Skeletal muscle satellite cell (primary cell): Measurements from ENCODE around the gene STX10.

Experiments used
- H3K27me3 ChIP-seq: 2 replicates; pipeline ENCODE4 v1.7.0; 2013; ENCODE audit warnings: low read length; ENCODE audit not compliant: control insufficient read depth, insufficient read depth
- H3K36me3 ChIP-seq: 2 replicates; pipeline ENCODE4 v1.7.0; 2013; ENCODE audit warnings: mild to moderate bottlenecking, control low read depth, low read length; ENCODE audit not compliant: insufficient read depth
- H3K4me1 ChIP-seq: 2 replicates; pipeline ENCODE4 v1.7.0; 2013; ENCODE audit warnings: low read length; ENCODE audit not compliant: control insufficient read depth, insufficient read depth
- H3K4me2 ChIP-seq: 2 replicates; pipeline ENCODE4 v1.7.0; 2013; ENCODE audit warnings: mild to moderate bottlenecking, low read length
- H3K4me3 ChIP-seq: 2 replicates; pipeline ENCODE4 v1.7.0; 2013; ENCODE audit warnings: low read length
- H3K9ac ChIP-seq: 2 replicates; pipeline ENCODE4 v1.7.0; 2013; ENCODE audit warnings: mild to moderate bottlenecking, low read depth, low read length, moderate library complexity
- H3K9me3 ChIP-seq: replicated peaks from 2 replicates; pipeline ENCODE4 v1.7.0; 2013; ENCODE audit warnings: mild to moderate bottlenecking, control low read depth, low read length

The STX10 gene

DNA sequence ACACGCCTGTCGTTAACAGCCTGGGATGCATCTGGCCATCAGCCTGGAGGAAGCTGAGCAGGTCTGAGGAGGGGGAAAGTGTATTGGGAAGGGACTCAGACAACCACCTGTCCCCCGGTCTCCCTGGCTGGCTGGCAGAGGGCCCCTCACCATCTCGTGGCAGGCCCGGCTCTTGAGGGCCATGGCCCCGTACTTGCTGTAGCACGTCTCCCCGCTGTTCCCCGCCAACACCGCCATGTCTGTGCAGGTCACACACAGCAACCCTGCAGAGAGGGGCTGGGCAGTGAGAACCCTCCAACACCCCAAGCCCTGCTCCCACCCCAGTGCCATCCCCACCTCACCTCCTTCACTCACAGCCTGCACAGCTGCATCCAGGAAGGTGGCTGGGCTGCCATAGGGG is 37.6 kb downstream of the STX10 start:
- peaks cover 27% of the 10 kb centered on the region for H3K36me3 ChIP-seq
- no peak overlapping the region for H3K9ac ChIP-seq
- H3K4me3 ChIP-seq: no peak overlapping the region
- H3K9me3 ChIP-seq: no peaks in the 10 kb centered on the region
- no peaks in the 10 kb centered on the region for H3K27me3 ChIP-seq
- peaks cover 16% of the 10 kb centered on the region for H3K4me1 ChIP-seq
- no peak overlapping the region for H3K4me2 ChIP-seq

DNA sequence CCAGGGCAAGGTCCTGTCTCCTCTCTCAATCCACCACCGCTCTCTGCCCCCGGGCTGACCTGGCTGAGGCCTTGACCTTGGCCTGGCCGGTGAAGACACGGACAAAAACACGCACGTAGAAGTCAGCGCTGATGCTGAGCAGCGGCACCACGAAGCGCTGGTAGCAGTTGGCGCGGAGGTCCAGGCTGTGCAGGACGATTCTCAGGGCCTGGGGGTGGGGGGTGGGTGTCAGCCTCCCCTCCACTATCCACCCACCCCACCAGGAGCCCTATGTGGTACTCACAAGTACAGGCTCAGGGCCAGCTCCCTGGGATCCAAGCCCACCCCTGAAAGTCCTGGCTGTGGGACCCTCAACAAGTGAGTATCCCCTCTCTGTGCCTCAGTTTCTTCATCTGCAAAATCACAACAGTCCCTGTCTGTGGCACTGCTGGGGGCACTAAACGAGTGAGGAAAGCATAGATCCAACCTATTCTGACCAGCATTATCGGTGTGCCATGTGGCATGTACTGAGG is 40.0 kb downstream of the STX10 start:
- H3K27me3 ChIP-seq: no peaks in the 10 kb centered on the region
- H3K9me3 ChIP-seq: no peaks in the 10 kb centered on the region
- H3K36me3 ChIP-seq: peaks cover 30% of the 10 kb centered on the region
- H3K4me3 ChIP-seq: no peak overlapping the region
- H3K4me1 ChIP-seq: peaks cover 2% of the 10 kb centered on the region
- H3K9ac ChIP-seq: no peak overlapping the region
- no peak overlapping the region for H3K4me2 ChIP-seq

DNA sequence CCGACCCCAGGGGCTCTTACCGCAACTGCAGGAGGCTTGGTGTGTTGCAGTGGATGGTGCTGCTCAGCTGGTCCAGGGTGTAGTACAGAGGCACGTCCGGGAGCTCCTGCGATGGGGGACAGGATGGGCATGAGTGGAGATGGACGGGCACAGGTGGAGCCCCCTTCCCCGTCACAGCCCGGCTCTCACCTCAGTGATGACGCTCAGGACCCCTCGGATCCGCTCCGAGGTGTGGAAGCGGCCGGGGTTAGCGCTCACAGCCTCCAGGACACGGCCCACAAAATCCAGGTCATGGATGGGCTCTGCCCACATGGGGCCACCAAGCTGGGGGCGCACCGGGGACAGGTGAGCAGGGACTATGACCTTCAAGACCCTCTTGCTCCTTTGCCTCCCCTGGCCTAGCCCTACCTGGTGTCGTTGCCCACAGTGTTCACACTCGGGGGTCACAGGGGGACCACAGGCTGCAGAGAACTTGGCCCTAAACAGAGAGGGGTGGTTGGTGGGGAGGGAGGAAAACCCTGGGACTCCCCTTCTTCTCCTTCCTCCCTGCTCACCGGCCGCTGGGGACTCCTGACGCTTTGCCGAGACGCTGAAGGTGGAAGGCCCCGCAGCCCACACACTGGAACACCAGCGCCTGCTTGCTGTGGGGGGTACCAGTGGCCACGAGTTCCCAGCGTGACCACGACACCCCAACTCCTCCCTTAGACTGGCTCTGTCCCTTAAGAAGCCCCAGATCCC is 40.6 kb downstream of the STX10 start:
- H3K4me3 ChIP-seq: no peak overlapping the region
- H3K4me2 ChIP-seq: no peak overlapping the region
- H3K4me1 ChIP-seq: no peaks in the 10 kb centered on the region
- H3K27me3 ChIP-seq: no peaks in the 10 kb centered on the region
- peaks cover 29% of the 10 kb centered on the region for H3K36me3 ChIP-seq
- no peak overlapping the region for H3K9ac ChIP-seq
- H3K9me3 ChIP-seq: no peaks in the 10 kb centered on the region

DNA sequence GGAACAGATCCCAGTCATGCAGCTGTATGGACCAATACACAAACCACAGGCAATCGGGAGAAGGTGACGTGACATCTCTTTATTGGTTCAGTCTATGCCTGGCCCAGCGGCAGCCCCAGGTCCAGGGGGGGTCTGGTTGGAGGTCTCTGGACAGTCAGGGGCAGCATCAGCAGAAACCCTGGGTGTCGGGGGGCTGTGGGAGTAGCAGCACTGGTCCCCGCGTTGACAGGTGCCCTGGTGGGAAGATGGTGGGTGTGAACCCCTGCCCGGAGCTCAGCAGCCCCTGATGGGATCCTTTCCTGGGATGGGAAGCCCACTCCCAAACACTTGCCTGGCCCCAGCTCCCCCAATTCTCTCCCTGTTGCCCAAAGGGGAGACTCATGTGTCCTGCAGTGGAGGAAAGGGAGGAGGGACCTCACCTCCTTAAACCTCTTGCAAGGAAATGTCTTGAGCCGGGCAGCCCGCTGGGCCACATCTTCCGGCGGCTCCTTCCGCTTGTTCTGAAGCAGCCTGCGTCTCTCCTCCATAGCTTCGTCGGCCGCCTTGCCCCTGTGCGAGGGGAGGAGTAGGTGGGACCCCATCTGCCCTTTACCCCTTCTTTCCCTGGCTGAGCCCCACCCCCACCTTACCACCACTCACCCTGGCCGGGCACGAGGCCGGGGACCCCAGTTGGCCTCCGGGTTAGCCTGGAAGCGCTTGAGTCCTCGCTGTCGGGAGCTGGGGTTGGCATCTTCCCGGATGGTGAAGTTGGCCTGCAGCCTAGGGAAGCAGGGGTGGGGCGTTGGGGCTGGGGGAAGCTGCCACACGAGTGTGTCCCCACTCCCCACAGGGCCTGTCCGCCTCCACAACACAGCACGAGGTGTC is 45.1 kb downstream of the STX10 start:
- no peaks in the 10 kb centered on the region for H3K9me3 ChIP-seq
- H3K4me3 ChIP-seq: no peak overlapping the region
- no peak overlapping the region for H3K4me2 ChIP-seq
- peaks cover 21% of the 10 kb centered on the region for H3K36me3 ChIP-seq
- H3K4me1 ChIP-seq: peaks cover 12% of the 10 kb centered on the region
- H3K9ac ChIP-seq: no peak overlapping the region
- H3K27me3 ChIP-seq: no peaks in the 10 kb centered on the region

DNA sequence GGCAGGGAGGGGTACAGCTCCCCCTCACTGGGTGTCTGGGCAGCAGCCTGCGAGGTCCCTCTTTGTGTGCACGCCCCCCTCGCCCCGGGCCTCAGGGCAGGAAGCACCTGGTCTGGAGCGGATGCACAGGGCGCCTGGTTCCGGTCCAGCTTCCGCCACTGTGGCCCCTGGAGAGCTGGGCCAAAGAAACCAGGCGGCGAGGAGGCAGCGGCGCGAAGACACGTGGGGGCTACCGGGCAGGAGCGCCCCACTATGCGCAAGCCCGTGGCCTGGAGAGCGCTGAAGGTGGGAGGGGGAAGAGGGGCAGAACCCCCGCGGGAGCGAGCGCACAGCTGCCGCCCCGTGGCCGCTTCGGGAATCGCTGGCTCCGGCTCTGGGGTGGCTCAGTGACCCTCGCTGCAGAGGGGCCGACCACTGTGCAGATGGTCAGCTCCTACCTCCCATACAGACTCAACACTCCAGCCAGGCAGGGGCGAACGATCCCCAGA is 45.8 kb downstream of the STX10 start:
- no peak overlapping the region for H3K4me3 ChIP-seq
- H3K9me3 ChIP-seq: no peaks in the 10 kb centered on the region
- H3K36me3 ChIP-seq: peaks cover 18% of the 10 kb centered on the region
- H3K4me1 ChIP-seq: peaks cover 12% of the 10 kb centered on the region
- no peak overlapping the region for H3K9ac ChIP-seq
- no peak overlapping the region for H3K4me2 ChIP-seq
- H3K27me3 ChIP-seq: no peaks in the 10 kb centered on the region

DNA sequence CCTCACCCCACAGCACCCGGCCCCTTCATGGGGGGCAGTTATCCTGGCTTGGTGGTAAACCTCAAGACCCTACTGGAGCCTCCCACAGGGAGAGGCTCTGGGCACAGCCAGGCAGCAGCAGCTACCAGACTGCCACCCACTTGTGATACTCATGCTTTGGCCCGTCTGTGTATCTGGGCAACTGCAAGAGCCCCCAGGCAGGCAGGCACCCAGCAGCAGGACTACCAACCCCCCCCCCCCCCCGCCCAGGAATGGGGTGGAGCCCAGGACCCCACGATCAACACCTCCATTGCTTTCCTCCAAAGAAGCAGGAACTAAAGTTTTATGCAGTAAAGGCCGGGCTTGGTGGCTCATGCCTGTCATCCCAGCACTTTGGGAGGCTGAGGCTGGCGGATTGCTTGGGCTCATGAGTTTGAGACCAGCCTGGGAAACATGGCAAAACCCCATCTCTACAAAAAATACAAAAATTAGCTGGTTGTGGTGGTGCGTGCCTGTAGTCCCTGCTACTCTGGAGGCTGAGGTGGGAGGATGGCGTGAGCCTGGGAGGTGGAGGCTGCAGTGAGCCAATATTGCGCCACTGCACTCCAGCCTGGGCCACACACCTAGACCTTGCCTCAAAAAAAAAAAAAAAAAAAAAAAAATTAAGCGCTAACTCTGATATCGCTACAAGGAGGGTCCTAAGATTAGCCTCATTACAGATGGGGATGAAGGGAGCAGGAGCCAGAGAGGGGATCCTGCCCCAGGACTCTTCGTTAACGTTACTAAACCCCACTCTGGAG is 46.4 kb downstream of the STX10 start:
- peaks cover 14% of the 10 kb centered on the region for H3K36me3 ChIP-seq
- H3K4me2 ChIP-seq: no peak overlapping the region
- H3K9ac ChIP-seq: no peak overlapping the region
- no peaks in the 10 kb centered on the region for H3K27me3 ChIP-seq
- peaks cover 12% of the 10 kb centered on the region for H3K4me1 ChIP-seq
- H3K4me3 ChIP-seq: no peak overlapping the region
- no peaks in the 10 kb centered on the region for H3K9me3 ChIP-seq

DNA sequence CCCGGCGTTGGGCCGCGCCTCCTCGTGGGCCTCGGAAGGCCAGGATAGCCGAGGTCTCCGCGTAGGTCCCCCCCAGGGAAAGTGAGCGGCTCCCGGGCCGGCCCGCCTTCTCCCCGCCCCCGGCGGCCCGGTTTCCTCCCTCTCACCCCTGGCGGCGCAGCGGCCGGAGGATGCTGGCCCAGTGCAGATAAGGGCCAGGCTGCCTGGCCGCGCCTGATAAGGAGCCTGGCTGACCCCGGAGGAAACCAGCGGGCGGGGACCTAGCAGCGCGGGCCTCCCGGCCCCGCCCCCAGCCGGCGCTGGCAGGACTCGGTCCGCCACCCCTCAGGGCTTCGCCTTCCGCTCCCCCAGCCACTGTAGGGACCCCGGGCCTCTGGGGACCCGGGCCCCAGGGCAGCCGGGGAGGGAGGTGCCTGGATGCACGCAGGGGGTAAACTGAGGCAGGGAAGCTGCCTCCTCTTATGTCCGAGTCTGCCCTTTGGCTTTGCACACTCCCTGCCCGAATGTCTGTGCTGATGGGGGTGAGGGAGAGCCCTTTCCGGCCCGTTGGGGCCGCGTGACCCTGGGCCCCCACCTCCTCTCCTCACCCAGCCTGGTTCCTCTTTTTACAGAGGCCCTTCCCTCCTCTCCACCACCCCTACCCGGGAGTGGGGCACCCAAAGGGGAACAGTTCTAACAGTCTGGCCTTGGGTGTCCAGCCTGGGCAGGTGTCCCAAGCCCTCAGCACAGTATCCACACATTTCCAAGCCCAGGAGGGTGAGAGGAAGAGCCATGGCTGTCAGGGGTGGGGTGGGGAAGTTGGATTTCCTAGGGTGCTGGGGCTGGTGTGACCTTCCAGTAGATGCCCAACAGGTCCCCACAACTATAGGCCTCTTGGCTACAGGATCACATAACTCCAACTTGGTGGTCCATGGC is 47.3 kb downstream of the STX10 start, which contains the start of gene LYL1:
Gene LYL1 (minus strand): TSS at position 193 of the 915 bp plus-strand sequence. CDS start 1,687 bp downstream, outside the sequence.
- Histone ChIP-seq H3K4me1 (peaks cover 12% of the 10 kb centered on the region), H3K9ac (peak within 1 kb of the TSS; percentile 72), H3K4me3 (peak within 1 kb of the TSS; percentile 34)

DNA sequence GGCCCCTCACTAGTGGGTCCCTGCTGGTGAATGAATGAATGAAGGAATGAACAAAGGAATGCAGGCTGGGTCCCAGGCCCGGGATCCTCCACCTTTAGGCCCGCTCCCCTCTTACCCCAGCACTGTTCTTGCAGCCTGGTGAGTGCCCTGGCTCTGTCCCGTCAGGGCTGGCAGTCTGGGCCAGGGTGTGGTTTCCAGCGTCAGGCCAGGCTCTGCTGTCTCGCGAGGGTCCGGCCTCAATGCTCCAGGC is 47.8 kb downstream of the STX10 start:
- peaks cover 11% of the 10 kb centered on the region for H3K36me3 ChIP-seq
- H3K27me3 ChIP-seq: no peaks in the 10 kb centered on the region
- peaks cover 12% of the 10 kb centered on the region for H3K4me1 ChIP-seq
- H3K9me3 ChIP-seq: no peaks in the 10 kb centered on the region
- peak overlapping the region; percentile 72 for H3K9ac ChIP-seq
- peak overlapping the region; percentile 34 for H3K4me3 ChIP-seq
- peak overlapping the region; percentile 65 for H3K4me2 ChIP-seq

More for the DNA sequence above, 47.3 kb downstream of the STX10 start, which contains the start of gene LYL1:
- H3K36me3 ChIP-seq: peaks cover 14% of the 10 kb centered on the region
- H3K4me2 ChIP-seq: peak within 1 kb of the TSS; percentile 65
- H3K9me3 ChIP-seq: no peaks in the 10 kb centered on the region
- no peaks in the 10 kb centered on the region for H3K27me3 ChIP-seq

DNA sequence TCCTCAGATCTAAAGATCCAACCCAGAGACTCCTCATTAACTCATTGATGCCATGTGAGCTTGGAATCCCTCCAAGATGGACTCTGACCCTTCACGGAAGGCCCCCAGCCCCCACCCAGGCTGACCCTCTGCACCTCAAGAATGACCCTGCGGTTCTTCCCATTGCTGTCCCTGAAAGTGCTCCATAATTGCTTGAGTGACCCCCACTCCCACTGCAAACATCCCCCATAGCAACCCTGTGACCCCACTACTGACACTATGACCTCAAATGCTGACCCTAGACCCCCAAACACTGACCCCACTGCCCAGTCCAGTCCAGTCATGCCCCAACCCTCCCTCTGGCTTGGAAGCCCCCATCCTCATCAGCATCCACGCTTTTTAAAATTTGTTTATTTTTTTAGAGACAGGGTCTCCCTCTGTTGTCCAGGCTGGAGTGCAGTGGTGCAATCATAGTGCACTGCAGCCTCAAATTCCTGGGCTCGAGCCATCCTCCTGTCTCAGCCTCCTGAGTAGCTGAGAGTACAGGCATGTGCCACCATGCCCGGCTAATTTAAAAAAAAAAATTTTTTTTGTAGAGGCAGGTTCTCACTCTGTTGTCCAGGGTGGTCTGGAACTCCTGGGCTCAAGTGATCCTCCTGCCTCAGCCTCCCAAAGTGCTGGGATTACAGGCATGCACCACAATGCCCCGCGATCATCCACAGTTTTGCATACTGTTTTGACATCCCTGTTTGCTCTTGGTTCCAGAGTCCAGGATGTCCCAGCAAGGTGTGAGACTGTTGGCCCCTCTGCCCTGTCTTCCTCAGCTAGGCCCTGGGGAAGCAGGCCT is 48.4 kb downstream of the STX10 start:
- Histone ChIP-seq H3K4me1 (peaks cover 12% of the 10 kb centered on the region), H3K4me2 (no peak overlapping the region), H3K4me3 (no peak overlapping the region), H3K9me3 (no peaks in the 10 kb centered on the region), H3K36me3 (peaks cover 10% of the 10 kb centered on the region), H3K27me3 (no peaks in the 10 kb centered on the region), H3K9ac (peak overlapping the region; percentile 72)
